Mesendoderm (in vitro differentiated cells): ENCODE data around the gene TMEM134.
A peak's percentile ranks its signal among the peaks of the same experiment; 100 is the strongest.

Source experiments
- DNase-seq: peaks from one replicate; pipeline ENCODE4 v3.0.0; 2013
- H2AK5ac ChIP-seq: 2 replicates; pipeline ENCODE4 v1.6.1; 2013; ENCODE audit warnings: low read length, inconsistent platforms
- H2BK120ac ChIP-seq: 2 replicates; pipeline ENCODE4 v1.6.1; 2013; ENCODE audit warnings: low read depth, mild to moderate bottlenecking, low read length, moderate library complexity, mixed read lengths
- H2BK15ac ChIP-seq: replicated peaks from 2 replicates; pipeline ENCODE4 v1.6.1; 2013; ENCODE audit warnings: low read depth, mild to moderate bottlenecking, moderate library complexity
- H2BK5ac ChIP-seq: 2 replicates; pipeline ENCODE4 v1.6.1; 2013; ENCODE audit warnings: low read length, inconsistent platforms
- H3K18ac ChIP-seq: 2 replicates; pipeline ENCODE4 v1.6.1; 2013; ENCODE audit warnings: mild to moderate bottlenecking, low read length, mixed read lengths
- H3K23ac ChIP-seq: one replicate; pipeline ENCODE4 v1.6.1; 2013; ENCODE audit warnings: low read length
- H3K27ac ChIP-seq: 2 replicates; pipeline ENCODE4 v1.5.1; 2013; ENCODE audit warnings: low read depth, mild to moderate bottlenecking, inconsistent platforms, low read length, moderate library complexity
- H3K27me3 ChIP-seq: 2 replicates; pipeline ENCODE4 v1.6.1; 2013; ENCODE audit warnings: low read length, control low read depth, mild to moderate bottlenecking, inconsistent platforms; ENCODE audit not compliant: insufficient read depth, poor library complexity
- H3K36me3 ChIP-seq: 2 replicates; pipeline ENCODE4 v1.6.1; 2013; ENCODE audit warnings: low read length, inconsistent platforms; ENCODE audit not compliant: control insufficient read depth, insufficient read depth
- H3K4ac ChIP-seq: one replicate; pipeline ENCODE4 v1.6.1; 2013; ENCODE audit warnings: low read depth, mild to moderate bottlenecking, low read length, moderate library complexity
- H3K4me1 ChIP-seq: 2 replicates; pipeline ENCODE4 v1.6.1; 2013; ENCODE audit warnings: low read depth, low read length, inconsistent platforms; ENCODE audit not compliant: control insufficient read depth
- H3K4me2 ChIP-seq: 2 replicates; pipeline ENCODE4 v1.6.1; 2013; ENCODE audit warnings: low read length
- H3K4me3 ChIP-seq: 2 replicates; pipeline ENCODE4 v1.5.1; 2013; ENCODE audit warnings: mild to moderate bottlenecking, low read length
- H3K56ac ChIP-seq: one replicate; pipeline ENCODE4 v1.6.1; 2013; ENCODE audit warnings: low read length
- H3K79me1 ChIP-seq: 2 replicates; pipeline ENCODE4 v1.6.1; 2013; ENCODE audit warnings: low read length, inconsistent platforms
- H3K79me2 ChIP-seq: 2 replicates; pipeline ENCODE4 v1.6.1; 2013; ENCODE audit warnings: mild to moderate bottlenecking, low read length; ENCODE audit not compliant: control insufficient read depth, insufficient read depth
- H3K9ac ChIP-seq: 2 replicates; pipeline ENCODE4 v1.6.1; 2013; ENCODE audit warnings: low read length, inconsistent platforms
- H4K5ac ChIP-seq: one replicate; pipeline ENCODE4 v1.6.1; 2013; ENCODE audit warnings: low read length
- H4K8ac ChIP-seq: one replicate; pipeline ENCODE4 v1.6.1; 2013; ENCODE audit warnings: low read depth, mild to moderate bottlenecking, control low read depth, low read length, moderate library complexity
- WGBS: extraction: QIAGEN DNeasy Blood & Tissue Kit; methylation state at CpG from one replicate; pipeline ENCODE4 v1.1.7; 2013; ENCODE audit warnings: low lambda C conversion rate, missing lambda C conversion rate; ENCODE audit not compliant: insufficient coverage; ENCODE audit errors: extremely low coverage; 5-methylcytosine and 5-hydroxymethylcytosine counted together

The TMEM134 gene

GRCh38 chr11:67510023-67510345 is 40.9 kb upstream of the TMEM134 start:
- no peak overlapping the region for H3K27ac ChIP-seq
- H3K56ac ChIP-seq = no peak overlapping the region
- no CpG with 5 or more reads among the region's 3 CpGs for WGBS
- H3K18ac ChIP-seq = no peak overlapping the region
- H3K27me3 ChIP-seq = no peaks in the 10 kb centered on the region
- H4K5ac ChIP-seq = no peak overlapping the region
- H2BK15ac ChIP-seq = no peak overlapping the region
- no peak overlapping the region for H4K8ac ChIP-seq
- no peaks in the 10 kb centered on the region for H3K79me2 ChIP-seq
- no peak overlapping the region for H2BK5ac ChIP-seq
- no peak overlapping the region for H3K23ac ChIP-seq
- H3K9ac ChIP-seq = no peak overlapping the region
- peaks cover 10% of the 10 kb centered on the region for H3K79me1 ChIP-seq
- no peak for DNase-seq
- no peak overlapping the region for H3K4me3 ChIP-seq
- peaks cover 10% of the 10 kb centered on the region for H3K4me1 ChIP-seq
- H2BK120ac ChIP-seq = no peak overlapping the region
- H3K36me3 ChIP-seq = no peaks in the 10 kb centered on the region
- no peak overlapping the region for H2AK5ac ChIP-seq
- H3K4ac ChIP-seq = no peak overlapping the region
- H3K4me2 ChIP-seq = no peak overlapping the region

GRCh38 chr11:67508486-67509121 is 39.6 kb upstream of the TMEM134 start:
- Histone ChIP-seq H3K23ac (no peak overlapping the region), H3K4me1 (peaks cover 10% of the 10 kb centered on the region), H3K36me3 (no peaks in the 10 kb centered on the region), H3K4ac (no peak overlapping the region), H3K79me2 (no peaks in the 10 kb centered on the region), H2BK120ac (no peak overlapping the region), H4K5ac (no peak overlapping the region), H3K4me3 (peak overlapping the region; percentile 86), H2AK5ac (no peak overlapping the region), H2BK5ac (no peak overlapping the region), H3K18ac (peak overlapping the region; percentile 62), H3K79me1 (peaks cover 11% of the 10 kb centered on the region), H3K27me3 (no peaks in the 10 kb centered on the region), H4K8ac (no peak overlapping the region), H3K27ac (peak overlapping the region; percentile 90), H3K56ac (peak overlapping the region; percentile 98), H3K9ac (peak overlapping the region; percentile 93), H3K4me2 (peak overlapping the region; percentile 91), H2BK15ac (no peak overlapping the region)
- WGBS = no CpG with 5 or more reads among the region's 57 CpGs
- peak; percentile 98 for DNase-seq

- Histone ChIP-seq H2AK5ac (no peak within 1 kb of the TSS), H2BK15ac (no peak within 1 kb of the TSS), H3K23ac (peak within 1 kb of the TSS; percentile 80), H3K4ac (no peak within 1 kb of the TSS), H2BK5ac (no peak within 1 kb of the TSS), H3K9ac (peak within 1 kb of the TSS; percentile 93), H3K27ac (peak within 1 kb of the TSS; percentile 90), H3K56ac (peak within 1 kb of the TSS; percentile 98), H3K18ac (peak within 1 kb of the TSS; percentile 62), H3K4me3 (peak within 1 kb of the TSS; percentile 86), H3K79me1 (peaks cover 13% of the 10 kb centered on the region), H3K79me2 (no peaks in the 10 kb centered on the region), H2BK120ac (no peak within 1 kb of the TSS), H3K4me2 (peak within 1 kb of the TSS; percentile 92), H3K36me3 (no peaks in the 10 kb centered on the region), H3K4me1 (peaks cover 10% of the 10 kb centered on the region), H3K27me3 (no peaks in the 10 kb centered on the region), H4K5ac (no peak within 1 kb of the TSS), H4K8ac (no peak within 1 kb of the TSS)
- WGBS = no CpG with 5 or more reads among the region's 57 CpGs
- DNase-seq = peak; percentile 100
Observed at GRCh38 chr11:67507864-67508485, 38.9 kb upstream of the TMEM134 start, which contains the start of gene CDK2AP2. CDK2AP2 (minus strand) TSS chr11:67508162; CDS start chr11:67508082, 80 bp downstream.

GRCh38 chr11:67507242-67507863 is 38.3 kb upstream of the TMEM134 start:
- WGBS = no CpG with 5 or more reads among the region's 33 CpGs

GRCh38 chr11:67506426-67507051 is 37.5 kb upstream of the TMEM134 start:
- H3K27ac ChIP-seq = no peak overlapping the region
- H3K18ac ChIP-seq = no peak overlapping the region
- no peak overlapping the region for H4K8ac ChIP-seq
- H4K5ac ChIP-seq = no peak overlapping the region
- no peak overlapping the region for H2BK120ac ChIP-seq
- peaks cover 13% of the 10 kb centered on the region for H3K79me1 ChIP-seq
- H3K56ac ChIP-seq = peak overlapping the region; percentile 56
- H3K9ac ChIP-seq = peak overlapping the region; percentile 85
- H2BK15ac ChIP-seq = no peak overlapping the region
- no peak overlapping the region for H3K4ac ChIP-seq
- H3K4me1 ChIP-seq = peaks cover 10% of the 10 kb centered on the region
- H3K36me3 ChIP-seq = no peaks in the 10 kb centered on the region
- H3K79me2 ChIP-seq = no peaks in the 10 kb centered on the region
- H3K27me3 ChIP-seq = no peaks in the 10 kb centered on the region
- no peak for DNase-seq
- H2BK5ac ChIP-seq = no peak overlapping the region
- no peak overlapping the region for H3K4me2 ChIP-seq
- no peak overlapping the region for H3K23ac ChIP-seq
- no CpG with 5 or more reads among the region's 16 CpGs for WGBS
- no peak overlapping the region for H2AK5ac ChIP-seq
- H3K4me3 ChIP-seq = no peak overlapping the region

More at GRCh38 chr11:67507242-67507863, 38.3 kb upstream of the TMEM134 start:
- Histone ChIP-seq H3K4ac (no peak overlapping the region), H3K27me3 (no peaks in the 10 kb centered on the region), H3K79me1 (peaks cover 13% of the 10 kb centered on the region), H3K27ac (no peak overlapping the region), H2AK5ac (no peak overlapping the region), H2BK15ac (no peak overlapping the region), H3K4me2 (peak overlapping the region; percentile 92), H4K8ac (no peak overlapping the region), H2BK120ac (no peak overlapping the region), H3K23ac (peak overlapping the region; percentile 80), H3K4me3 (peak overlapping the region; percentile 77), H2BK5ac (no peak overlapping the region), H3K56ac (peak overlapping the region; percentile 93), H3K36me3 (no peaks in the 10 kb centered on the region), H4K5ac (no peak overlapping the region), H3K79me2 (no peaks in the 10 kb centered on the region), H3K9ac (peak overlapping the region; percentile 85), H3K4me1 (peaks cover 10% of the 10 kb centered on the region), H3K18ac (no peak overlapping the region)
- DNase-seq = no peak
